Heart left ventricle (tissue), 16 donors: ENCODE data around the gene CTXND1. TPM values are rescaled to one million over a fixed set of nuclear protein-coding genes. Genes with fewer than 3 reads are reported as not detected.

Source experiments
- ATAC-seq, 4 donors: fragments of 200-7000 bp; cut with Tn5 transposase; one replicate each; pipeline ENCODE4 v1.9.1; 2020 to 2022; ENCODE audit warnings: moderate library complexity in 4 of 4, mild to moderate bottlenecking in 3 of 4, moderate number of reproducible peaks in 1 of 4
- DNase-seq, 5 donors: peaks; one replicate each; pipeline ENCODE4 v3.0.0-alpha.2; 2020
- H3K27ac ChIP-seq, 12 donors: fragments of 200-600 bp; sonication (generic) in 4 of 12; one replicate each; pipeline versions ENCODE4 v1.5.0 to v1.8.0; 2016 to 2022; ENCODE audit warnings: mild to moderate bottlenecking in 2 of 12
- H3K27me3 ChIP-seq, 9 donors: fragments of 200-600 bp; sonication (generic) in 2 of 9; one replicate each; pipeline versions ENCODE4 v1.5.1 to v1.8.0; 2016 to 2022; ENCODE audit warnings: mild to moderate bottlenecking in 3 of 9
- H3K36me3 ChIP-seq, 9 donors: fragments of 200-600 bp; sonication (generic) in 2 of 9; one replicate each; pipeline versions ENCODE4 v1.5.0 to v1.8.0; 2018 to 2022; ENCODE audit warnings: mild to moderate bottlenecking in 2 of 9
- H3K4me1 ChIP-seq, 12 donors: fragments of 200-600 bp; sonication (generic) in 4 of 12; one replicate each; pipeline versions ENCODE4 v1.5.0 to v1.8.0; 2016 to 2022; ENCODE audit warnings: mild to moderate bottlenecking in 3 of 12
- H3K4me3 ChIP-seq, 12 donors: fragments of 200-600 bp; sonication (generic) in 4 of 12; one replicate each; pipeline versions ENCODE4 v1.5.0 to v1.8.0; 2017 to 2022; ENCODE audit warnings: mild to moderate bottlenecking in 9 of 12, moderate library complexity in 4 of 12
- H3K9me3 ChIP-seq, 12 donors: fragments of 200-600 bp; sonication (generic) in 4 of 12; one replicate each; pipeline versions ENCODE4 v1.5.0 to v1.8.0; 2016 to 2022; ENCODE audit warnings: mild to moderate bottlenecking in 1 of 12
- CTCF ChIP-seq, 12 donors: fragments of 200-600 bp; sonication (generic) in 4 of 12; IDR thresholded peaks; one replicate each; pipeline versions ENCODE4 v1.5.0 to v1.8.0; 2018 to 2022; ENCODE audit warnings: antibody characterized with exemption in 12 of 12, mild to moderate bottlenecking in 5 of 12
- POLR2A ChIP-seq, 2 donors: fragments of 450-650 bp; IDR thresholded peaks; one replicate each; pipeline ENCODE4 v1.6.1; 2017; ENCODE audit warnings: antibody characterized with exemption in 2 of 2, mild to moderate bottlenecking in 2 of 2, moderate library complexity in 2 of 2
- whole genome bisulfite sequencing, 4 donors: extraction: QIAGEN DNeasy Blood & Tissue Kit in 2 of 4; methylation state at CpG; one replicate each; pipeline versions ENCODE4 v1.1.5 to v1.1.7; 2013 to 2018; 5-methylcytosine and 5-hydroxymethylcytosine counted together
- intact Hi-C, 10 donors: fragments of 100-400 bp; cut with DNase I; formaldehyde crosslinking; loops; one replicate each; pipeline versions ENCODE4 v1.11.1 to v1.14.2; 2022
- polyA plus RNA-seq, 2 donors: library from polyadenylated mRNA; stranded (reverse); fragments of 200-250 nt; gene quantifications; one replicate each; pipeline ENCODE4 v1.2.3, GENCODE V29; 2013
- total RNA-seq, 9 donors: library from RNA; depleted of rRNA in 2 of 9; stranded (reverse); fragments of >200 nt in 2 of 9; fragmentation: NEBNext Ultra II Directional in 3 of 9; extraction: Animal tissue kit (Norgen Biotek cat#: 25700) in 3 of 9; gene quantifications; one replicate each; pipeline versions ENCODE4 v1.1.0 to v1.2.4, GENCODE V29; 2016 to 2023
- donor health status: ischemic (EF 13 %, LVEDD 7.1; RV severe dilation, severe dysfunction).
- donor health status: healthy with polysubstance abuse.
- donor health status: DM: no; HTN: yes; CAD: no.
- donor health status: DM: no; HTN: no; CAD: no.
- donor health status: ischemic (EF 25% LVEDD 6.9; RV normal size, moderate dysfunction).
- donor health status: ischemic (EF 25% LVEDD 5.7; RV mildly dilated, moderate dysfunction).
- donor health status: healthy.
- donor health status: DM: yes; HTN: yes; CAD: no.
- donor health status: ischemic (EF 35%, LVEDD 5.7; RV mildly dilated, moderate dysfunction).
- donor health status: nonischemic (EF 11% LVEDD 7.7; RV severe dilation, severe dysfunction).
- donor health status: DM: yes; HTN: yes; CAD: no.
- donor health status: PGD.
- donor health status: ischemic (EF 29% LVEDD 5.4; RV normal size, mild dysfunction).
- donor health status: nonischemic (EF 23%, LVEDD 6.1; RV moderate dilation, normal function).

CTXND1 gene
- total and polyA plus RNA-seq, 11 donors, result 0.14 to 9.5 (median 2.9) TPM

DNA sequence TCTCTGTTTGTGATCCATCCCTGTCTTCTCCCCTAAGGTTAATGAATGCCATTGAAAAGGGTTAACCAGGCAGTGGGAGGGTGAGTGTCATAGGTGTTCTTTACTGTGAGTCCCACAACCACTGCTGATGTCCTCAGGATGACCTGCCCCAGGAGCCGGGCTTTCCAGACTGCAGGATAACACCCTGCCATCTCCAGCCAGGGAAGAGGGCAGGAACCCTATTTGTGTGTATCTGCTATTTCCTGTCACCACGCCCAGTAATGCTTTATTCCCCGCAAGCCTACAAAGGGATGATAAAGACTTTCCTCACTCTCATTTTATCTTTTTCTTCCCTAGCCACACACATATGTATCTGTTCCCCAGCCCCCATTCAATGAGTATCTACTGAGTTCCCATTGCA, 15.6 kb upstream of the CTXND1 start:
- WGBS, 4 donors, result 18 to 35% (median 23%) methylated on average over 3 of the region's 3 CpGs

DNA sequence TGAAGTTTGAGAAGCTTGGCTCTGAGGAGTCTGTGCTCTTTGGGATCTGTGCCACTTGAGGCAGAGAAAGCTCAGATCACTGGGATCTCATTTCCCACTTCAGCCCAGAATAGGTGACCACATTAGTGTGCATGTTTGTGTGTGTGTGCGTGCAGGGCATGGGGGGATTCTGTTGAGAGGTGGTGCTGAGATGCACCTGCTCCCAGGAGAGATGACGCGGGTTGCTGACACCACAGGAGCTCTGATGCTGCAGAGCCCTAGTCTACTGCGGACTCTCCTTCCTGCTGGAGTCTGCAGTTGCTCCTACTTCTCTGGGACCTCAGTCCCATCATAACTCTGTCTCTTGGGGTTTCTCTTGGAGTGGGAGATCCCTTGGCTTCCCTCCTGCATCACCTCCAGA, 14.7 kb upstream of the CTXND1 start:
- H3K4me3 ChIP-seq, result no peak overlapping the region
- intact Hi-C loops, result no loop called here
- WGBS, 4 donors, result 86 to 94% (median 90%) methylated on average over 2 to 4 of the region's 4 CpGs

More for the DNA sequence above, 15.6 kb upstream of the CTXND1 start:
- TF ChIP-seq CTCF (IDR thresholded peaks at IDR 0.05) (no peak), POLR2A (IDR thresholded peaks at IDR 0.05) (no peak)
- Histone ChIP-seq H3K9me3 (no peaks in the 10 kb centered on the region), H3K4me3 (no peak overlapping the region), H3K4me1 (no peaks in the 10 kb centered on the region), H3K27me3 (peaks cover 0 to 18% (median 0%) of the 10 kb centered on the region in 9 donors), H3K27ac (no peak overlapping the region), H3K36me3 (no peaks in the 10 kb centered on the region)
- ATAC-seq, result no peak
- intact Hi-C loops, result no loop called here
- DNase-seq, result no peak

DNA sequence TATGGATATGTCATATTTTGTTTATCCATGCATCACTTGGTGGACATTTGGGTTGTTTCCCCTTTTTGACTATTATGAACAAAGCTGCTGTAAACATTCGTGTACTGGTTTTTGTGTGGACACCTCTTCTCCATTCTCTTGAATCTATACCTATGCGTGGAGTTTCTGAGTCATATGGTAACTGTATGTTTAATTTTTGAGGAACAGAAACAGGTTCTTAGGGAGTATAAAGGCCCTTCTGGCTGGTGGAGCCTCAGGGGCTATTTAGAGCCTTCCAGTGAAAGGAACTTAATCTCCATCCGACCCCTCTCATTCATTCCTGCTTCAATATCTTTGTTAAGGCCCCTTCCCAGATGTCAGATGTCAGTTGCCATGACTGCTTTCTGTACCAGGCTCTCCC, 14.1 kb upstream of the CTXND1 start:
- Histone ChIP-seq H3K4me1 (no peaks in the 10 kb centered on the region), H3K27ac (no peak overlapping the region), H3K9me3 (no peaks in the 10 kb centered on the region), H3K27me3 (peaks cover 0 to 18% (median 0%) of the 10 kb centered on the region in 9 donors), H3K4me3 (no peak overlapping the region), H3K36me3 (no peaks in the 10 kb centered on the region)
- TF ChIP-seq POLR2A (IDR thresholded peaks at IDR 0.05) (no peak), CTCF (IDR thresholded peaks at IDR 0.05) (no peak)
- WGBS, 4 donors, result 54 to 74% (median 66%) methylated on average over 3 of the region's 3 CpGs
- intact Hi-C loops, result no loop called here
- ATAC-seq (no peak), DNase-seq (no peak)

More for the DNA sequence above, 14.7 kb upstream of the CTXND1 start:
- Histone ChIP-seq H3K27me3 (peaks cover 0 to 18% (median 0%) of the 10 kb centered on the region in 9 donors), H3K9me3 (no peaks in the 10 kb centered on the region), H3K4me1 (no peaks in the 10 kb centered on the region), H3K27ac (no peak overlapping the region), H3K36me3 (no peaks in the 10 kb centered on the region)
- TF ChIP-seq POLR2A (IDR thresholded peaks at IDR 0.05) (no peak), CTCF (IDR thresholded peaks at IDR 0.05) (no peak)
- DNase-seq (no peak), ATAC-seq (no peak)

- Histone ChIP-seq H3K27ac (no peak overlapping the region), H3K4me3 (no peak overlapping the region), H3K27me3 (peaks cover 0 to 18% (median 3%) of the 10 kb centered on the region in 9 donors), H3K36me3 (no peaks in the 10 kb centered on the region), H3K4me1 (no peaks in the 10 kb centered on the region), H3K9me3 (no peaks in the 10 kb centered on the region)
- DNase-seq, result no peak
- intact Hi-C loops, result no loop called here
- ATAC-seq, result no peak
- TF ChIP-seq CTCF (IDR thresholded peaks at IDR 0.05), result no peak
- no peak for TF ChIP-seq POLR2A (IDR thresholded peaks at IDR 0.05)
- WGBS, 4 donors, result 77 to 83% (median 81%) methylated on average over 3 of the region's 3 CpGs
Measured at GRCh38 chr15:80265021-80265420, 13.0 kb upstream of the CTXND1 start.
